HG02840 (cell line): ENCODE data around the gene PRTFDC1.
"Not testable (repeated sequence)": the region's sequence is repeated elsewhere in the genome, so short reads cannot be mapped to it uniquely, and the experiment has no call there.

Experiments used
- ATAC-seq: cut with Tn5 transposase; IDR thresholded peaks from one replicate; pipeline ENCODE4 v1.9.1; 2021; ENCODE audit warnings: mild to moderate bottlenecking, moderate library complexity, moderate number of reproducible peaks; ENCODE audit not compliant: unreplicated experiment, low FRiP score

The PRTFDC1 gene

GRCh38 chr10:24952143-24952706 is at the start of gene PRTFDC1:
Gene PRTFDC1, minus strand, starts transcription at chr10:24952606. Its CDS starts 31 bp downstream, at chr10:24952575.
- ATAC-seq: no peak

GRCh38 chr10:24998044-24998443 is 45.6 kb upstream of the PRTFDC1 start:
- no peak for ATAC-seq

GRCh38 chr10:24995072-24995471 is 42.7 kb upstream of the PRTFDC1 start:
- no peak for ATAC-seq

GRCh38 chr10:24993237-24993958 is 41.0 kb upstream of the PRTFDC1 start:
- ATAC-seq: no peak

GRCh38 chr10:24992512-24993133 is 40.2 kb upstream of the PRTFDC1 start:
- ATAC-seq: no peak

- no peak for ATAC-seq
These were observed 38.9 kb upstream of the PRTFDC1 start for GRCh38 chr10:24991298-24991697.

- no peak for ATAC-seq
These were observed 37.5 kb upstream of the PRTFDC1 start for GRCh38 chr10:24989867-24990266.

GRCh38 chr10:24988831-24989640 is 36.6 kb upstream of the PRTFDC1 start:
- ATAC-seq: no peak

- ATAC-seq: no peak
These were observed 32.5 kb upstream of the PRTFDC1 start for GRCh38 chr10:24984906-24985305.

GRCh38 chr10:24983946-24984345 is 31.5 kb upstream of the PRTFDC1 start:
- no peak for ATAC-seq

GRCh38 chr10:24983130-24983529 is 30.7 kb upstream of the PRTFDC1 start:
- no peak for ATAC-seq

- ATAC-seq: no peak
These were observed 30.1 kb upstream of the PRTFDC1 start for GRCh38 chr10:24982319-24983112.

- no peak for ATAC-seq
These were observed 28.8 kb upstream of the PRTFDC1 start for GRCh38 chr10:24981161-24981710.

GRCh38 chr10:24979685-24980084 is 27.3 kb upstream of the PRTFDC1 start:
- no peak for ATAC-seq

GRCh38 chr10:24974976-24975375 is 22.6 kb upstream of the PRTFDC1 start:
- no peak for ATAC-seq

- ATAC-seq: no peak
These were observed 20.8 kb upstream of the PRTFDC1 start for GRCh38 chr10:24973163-24973562.

- ATAC-seq: no peak
These were observed 19.0 kb upstream of the PRTFDC1 start for GRCh38 chr10:24971374-24971773.

- no peak for ATAC-seq
These were observed 17.5 kb upstream of the PRTFDC1 start for GRCh38 chr10:24969841-24970281.

- ATAC-seq: not testable (repeated sequence)
These were observed 16.5 kb upstream of the PRTFDC1 start for GRCh38 chr10:24968951-24969350.

GRCh38 chr10:24968349-24968748 is 15.9 kb upstream of the PRTFDC1 start:
- ATAC-seq: no peak
